ENCODE results near the gene TCAIM. TPM values are rescaled to one million over a fixed set of nuclear protein-coding genes. Genes with fewer than 3 reads are reported as not detected.

TCAIM gene
- total and polyA plus RNA-seq, 2 of the 4 experiments (the other 2 are of a cell fraction) = 11.0 to 21.5 TPM

DNA sequence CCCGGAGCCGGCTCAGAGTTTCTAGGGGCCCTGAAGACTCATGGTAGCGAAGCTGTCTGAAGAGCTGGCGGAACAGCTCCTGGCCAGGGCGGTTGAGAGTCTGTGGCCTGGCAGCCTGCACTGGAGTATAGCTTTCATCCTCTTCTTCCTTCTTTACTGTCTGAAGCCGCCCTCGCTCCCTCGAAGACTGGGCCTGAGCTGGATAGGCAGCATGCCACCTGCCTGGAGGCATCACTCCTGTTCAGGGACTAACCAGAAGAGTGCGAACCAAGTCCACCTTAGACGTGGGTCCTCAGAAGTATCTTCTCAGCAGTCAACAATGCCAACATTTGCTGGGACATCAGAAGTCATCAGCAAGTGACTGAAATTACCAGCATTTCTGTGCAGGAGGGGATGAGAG, 116.8 kb downstream of the TCAIM start:
- DNase-seq (no peak), ATAC-seq (ENCODE audit: low read depth) (no peak)
- Histone ChIP-seq H3K9me3 (ENCODE audit: control insufficient read depth, insufficient read depth, low read length) (0 out of 2 replicates have a peak, but pooled peaks cover under 1% of the 10 kb centered on the region), H3K27me3 (ENCODE audit: control insufficient read depth, insufficient read depth, low read length) (no peaks in the 10 kb centered on the region), H2AK5ac (ENCODE audit: low read depth, low read length) (no peak overlapping the region), H3K79me1 (ENCODE audit: low read depth in 1 of 2, low read length in 2 of 2) (peaks cover 10 to 12% of the 10 kb centered on the region in 2 experiments; a peak in 2 of 4 replicates), H3K9me1 (ENCODE audit: insufficient read depth, low read length) (no peaks in the 10 kb centered on the region), H2AK9ac (replicated peaks; ENCODE audit: low read depth, low read length, poor library complexity) (no peak overlapping the region), H2BK5ac (ENCODE audit: low read depth, low read length, poor library complexity, severe bottlenecking) (no peak overlapping the region), H2BK15ac (ENCODE audit: low read depth, low read length) (no peak overlapping the region), H2BK20ac (ENCODE audit: low read depth, low read length) (no peak overlapping the region), H3K23ac (ENCODE audit: low read depth, low read length) (no peak overlapping the region), H3K4me3 (ENCODE audit: insufficient read depth, low read depth, low read length) (no peak overlapping the region), H3K9ac (ENCODE audit: low read depth, low read length) (no peak overlapping the region), H3K14ac (replicated peaks; ENCODE audit: low read depth, low read length) (no peak overlapping the region), H3K4ac (ENCODE audit: low read depth, low read length) (no peak overlapping the region), H3K36me3 (ENCODE audit: control insufficient read depth, insufficient read depth, low read length) (peaks cover 50% of the 10 kb centered on the region), H2BK120ac (ENCODE audit: low read depth, low read length) (no peak overlapping the region), H3K4me1 (ENCODE audit: control insufficient read depth, insufficient read depth, low read length) (no peaks in the 10 kb centered on the region), H3K18ac (ENCODE audit: low read depth, low read length) (no peak overlapping the region), H3K27ac (ENCODE audit: insufficient read depth, low read length) (no peak overlapping the region), H4K91ac (ENCODE audit: insufficient read depth, low read depth, low read length) (no peak overlapping the region), H3K4me2 (ENCODE audit: low read depth, low read length) (no peak overlapping the region), H3K56ac (ENCODE audit: extremely low read depth, insufficient read depth, low read length) (no peak overlapping the region), H4K20me1 (ENCODE audit: insufficient read depth, low read length) (no peaks in the 10 kb centered on the region), H4K8ac (ENCODE audit: low read depth in 2 of 2, low read length in 2 of 2) (no peak overlapping the region), H4K5ac (ENCODE audit: low read depth, low read length) (no peak overlapping the region), H2AFZ (replicated peaks; ENCODE audit: low read length, poor library complexity) (no peak overlapping the region)
- ChIA-PET POLR2A (ENCODE audit: unreplicated experiment) (no interaction called here), CTCF (no interaction called here)
- intact Hi-C loops (cut with micrococcal nuclease) = no loop called here
- no CpG with 5 or more reads among the region's 10 CpGs for WGBS, 2 experiments (ENCODE audit: extremely low coverage in 2 of 2, insufficient read length in 1 of 2)
- dilution Hi-C loops (cut with HindIII; ENCODE audit: low sequenced_read_pairs, unreplicated experiment) = no loop called here
- in situ Hi-C loops (cut with MboI; ENCODE audit: low sequenced_read_pairs) = no loop called here
- BruUV-seq (replicated peaks) = no TSS peak
- TF ChIP-seq RAD21 (IDR thresholded peaks at IDR 0.05; ENCODE audit: low read length) (no peak), SMC3 (IDR thresholded peaks at IDR 0.05; ENCODE audit: low read depth, low read length) (no peak), MAFK (IDR thresholded peaks at IDR 0.05; ENCODE audit: low read depth, low read length) (no peak), MXI1 (IDR thresholded peaks at IDR 0.05; ENCODE audit: borderline replicate concordance, low read depth, low read length) (no peak), RCOR1 (IDR thresholded peaks at IDR 0.05; ENCODE audit: insufficient replicate concordance, low read length) (no peak), FOS (IDR thresholded peaks at IDR 0.05; ENCODE audit: low read depth, low read length) (no peak), CEBPB (IDR thresholded peaks at IDR 0.05; ENCODE audit: low read depth, low read length) (no peak), CHD1 (IDR thresholded peaks at IDR 0.05; ENCODE audit: low read depth, low read length) (no peak)
- TF ChIP-seq, protein P1, sequence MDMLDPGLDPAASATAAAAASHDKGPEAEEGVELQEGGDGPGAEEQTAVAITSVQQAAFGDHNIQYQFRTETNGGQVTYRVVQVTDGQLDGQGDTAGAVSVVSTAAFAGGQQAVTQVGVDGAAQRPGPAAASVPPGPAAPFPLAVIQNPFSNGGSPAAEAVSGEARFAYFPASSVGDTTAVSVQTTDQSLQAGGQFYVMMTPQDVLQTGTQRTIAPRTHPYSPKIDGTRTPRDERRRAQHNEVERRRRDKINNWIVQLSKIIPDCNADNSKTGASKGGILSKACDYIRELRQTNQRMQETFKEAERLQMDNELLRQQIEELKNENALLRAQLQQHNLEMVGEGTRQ (IDR thresholded peaks at IDR 0.05; ENCODE audit: low read depth, low read length) = no peak
- TF ChIP-seq, protein P2, sequence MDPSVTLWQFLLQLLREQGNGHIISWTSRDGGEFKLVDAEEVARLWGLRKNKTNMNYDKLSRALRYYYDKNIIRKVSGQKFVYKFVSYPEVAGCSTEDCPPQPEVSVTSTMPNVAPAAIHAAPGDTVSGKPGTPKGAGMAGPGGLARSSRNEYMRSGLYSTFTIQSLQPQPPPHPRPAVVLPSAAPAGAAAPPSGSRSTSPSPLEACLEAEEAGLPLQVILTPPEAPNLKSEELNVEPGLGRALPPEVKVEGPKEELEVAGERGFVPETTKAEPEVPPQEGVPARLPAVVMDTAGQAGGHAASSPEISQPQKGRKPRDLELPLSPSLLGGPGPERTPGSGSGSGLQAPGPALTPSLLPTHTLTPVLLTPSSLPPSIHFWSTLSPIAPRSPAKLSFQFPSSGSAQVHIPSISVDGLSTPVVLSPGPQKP (IDR thresholded peaks at IDR 0.05; ENCODE audit: borderline replicate concordance, low read depth, low read length) = no peak
- TF ChIP-seq, protein P3, sequence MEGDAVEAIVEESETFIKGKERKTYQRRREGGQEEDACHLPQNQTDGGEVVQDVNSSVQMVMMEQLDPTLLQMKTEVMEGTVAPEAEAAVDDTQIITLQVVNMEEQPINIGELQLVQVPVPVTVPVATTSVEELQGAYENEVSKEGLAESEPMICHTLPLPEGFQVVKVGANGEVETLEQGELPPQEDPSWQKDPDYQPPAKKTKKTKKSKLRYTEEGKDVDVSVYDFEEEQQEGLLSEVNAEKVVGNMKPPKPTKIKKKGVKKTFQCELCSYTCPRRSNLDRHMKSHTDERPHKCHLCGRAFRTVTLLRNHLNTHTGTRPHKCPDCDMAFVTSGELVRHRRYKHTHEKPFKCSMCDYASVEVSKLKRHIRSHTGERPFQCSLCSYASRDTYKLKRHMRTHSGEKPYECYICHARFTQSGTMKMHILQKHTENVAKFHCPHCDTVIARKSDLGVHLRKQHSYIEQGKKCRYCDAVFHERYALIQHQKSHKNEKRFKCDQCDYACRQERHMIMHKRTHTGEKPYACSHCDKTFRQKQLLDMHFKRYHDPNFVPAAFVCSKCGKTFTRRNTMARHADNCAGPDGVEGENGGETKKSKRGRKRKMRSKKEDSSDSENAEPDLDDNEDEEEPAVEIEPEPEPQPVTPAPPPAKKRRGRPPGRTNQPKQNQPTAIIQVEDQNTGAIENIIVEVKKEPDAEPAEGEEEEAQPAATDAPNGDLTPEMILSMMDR (conservative IDR thresholded peaks at IDR 0.05; ENCODE audit: low read depth, low read length) = no peak
